Liver (tissue), 9 donors: ENCODE results near the gene PITX2. TPM values are rescaled to one million over a fixed set of nuclear protein-coding genes. Genes with fewer than 3 reads are reported as not detected.
A peak's percentile ranks its signal among the peaks of the same experiment; 100 is the strongest.

Source experiments
- DNase-seq: peaks from one replicate; pipeline ENCODE4 v3.0.0-alpha.2; 2017; ENCODE audit warnings: low spot score
- H3K27ac ChIP-seq, 2 donors: one replicate each; pipeline ENCODE4 v1.7.0; 2013; ENCODE audit warnings: inconsistent platforms in 2 of 2, low read length in 2 of 2, control low read depth in 1 of 2, low read depth in 1 of 2, mild to moderate bottlenecking in 1 of 2
- H3K27me3 ChIP-seq, 4 donors: one replicate each; pipeline versions ENCODE4 v1.6.1 to v1.7.0; 2013; ENCODE audit warnings: low read length in 3 of 4, inconsistent platforms in 1 of 4, mild to moderate bottlenecking in 1 of 4, moderate library complexity in 1 of 4; ENCODE audit not compliant: control insufficient read depth in 4 of 4, insufficient read depth in 4 of 4
- H3K36me3 ChIP-seq, 4 donors: one replicate each; pipeline versions ENCODE4 v1.6.1 to v1.7.0; 2013; ENCODE audit warnings: low read length in 3 of 4, mild to moderate bottlenecking in 3 of 4, low read depth in 1 of 4, moderate library complexity in 1 of 4; ENCODE audit not compliant: control insufficient read depth in 4 of 4, insufficient read depth in 3 of 4
- H3K4me1 ChIP-seq, 4 donors: one replicate each; pipeline versions ENCODE4 v1.6.1 to v1.7.0; 2013; ENCODE audit warnings: low read length in 3 of 4, mild to moderate bottlenecking in 3 of 4, moderate library complexity in 1 of 4; ENCODE audit not compliant: control insufficient read depth in 4 of 4, insufficient read depth in 4 of 4
- H3K4me3 ChIP-seq, 3 donors: one replicate each; pipeline versions ENCODE4 v1.6.1 to v1.7.0; 2013; ENCODE audit warnings: low read length in 3 of 3, control low read depth in 1 of 3, low read depth in 1 of 3, mild to moderate bottlenecking in 1 of 3
- H3K9ac ChIP-seq, 2 donors: one replicate each; pipeline ENCODE4 v1.7.0; 2013; ENCODE audit warnings: low read length in 2 of 2, mild to moderate bottlenecking in 2 of 2, moderate library complexity in 2 of 2, control low read depth in 1 of 2, low read depth in 1 of 2
- H3K9me3 ChIP-seq, 4 donors: one replicate each; pipeline versions ENCODE4 v1.6.1 to v1.7.0; 2013; ENCODE audit warnings: low read length in 3 of 4; ENCODE audit not compliant: control insufficient read depth in 4 of 4
- ATF3 ChIP-seq: IDR thresholded peaks from 2 replicates; pipeline ENCODE4 v1.6.1; 2016; ENCODE audit warnings: antibody characterized with exemption
- CTCF ChIP-seq: fragments of 150-350 bp; IDR thresholded peaks from 2 replicates; pipeline ENCODE4 v1.5.1; 2017; ENCODE audit warnings: improper control_type of control experiment, low read depth, low read length; ENCODE audit not compliant: missing input control
- EGR1 ChIP-seq, 2 donors: IDR thresholded peaks; 2 replicates each; pipeline ENCODE4 v1.6.1; 2016 to 2018; ENCODE audit warnings: antibody characterized with exemption in 2 of 2, low read depth in 2 of 2
- FOXA1 ChIP-seq: IDR thresholded peaks from 2 replicates; pipeline ENCODE4 v1.6.1; 2016; ENCODE audit warnings: antibody characterized with exemption
- FOXA2 ChIP-seq: IDR thresholded peaks from 2 replicates; pipeline ENCODE4 v1.6.1; 2016; ENCODE audit warnings: antibody characterized with exemption
- GABPA ChIP-seq, 2 donors: IDR thresholded peaks in 1 of 2; conservative IDR thresholded peaks in 1 of 2; 2 replicates each; pipeline ENCODE4 v1.6.1; 2016; ENCODE audit warnings: antibody characterized with exemption in 2 of 2, mild to moderate bottlenecking in 1 of 2, moderate library complexity in 1 of 2
- HNF4A ChIP-seq, 2 donors: conservative IDR thresholded peaks; 2 replicates each; pipeline ENCODE4 v1.6.1; 2016; ENCODE audit warnings: antibody characterized with exemption in 2 of 2, mild to moderate bottlenecking in 2 of 2
- HNF4G ChIP-seq: IDR thresholded peaks from 2 replicates; pipeline ENCODE4 v1.6.1; 2016; ENCODE audit warnings: antibody characterized with exemption
- JUND ChIP-seq, 2 donors: IDR thresholded peaks; 2 replicates each; pipeline ENCODE4 v1.6.1; 2016; ENCODE audit warnings: antibody characterized with exemption in 2 of 2
- MAX ChIP-seq: IDR thresholded peaks from 2 replicates; pipeline ENCODE4 v1.6.1; 2016; ENCODE audit warnings: antibody characterized with exemption
- NR2F2 ChIP-seq: IDR thresholded peaks from 2 replicates; pipeline ENCODE4 v1.6.1; 2016; ENCODE audit warnings: antibody characterized with exemption
- RAD21 ChIP-seq, 2 donors: IDR thresholded peaks; 2 replicates each; pipeline ENCODE4 v1.6.1; 2016; ENCODE audit warnings: antibody characterized with exemption in 2 of 2, mild to moderate bottlenecking in 2 of 2
- REST ChIP-seq: IDR thresholded peaks from 2 replicates; pipeline ENCODE4 v1.6.1; 2016; ENCODE audit warnings: antibody characterized with exemption, mild to moderate bottlenecking
- RXRA ChIP-seq, 2 donors: IDR thresholded peaks; 2 replicates each; pipeline ENCODE4 v1.6.1; 2017 to 2018; ENCODE audit warnings: antibody characterized with exemption in 2 of 2, mild to moderate bottlenecking in 1 of 2
- SP1 ChIP-seq: IDR thresholded peaks from 2 replicates; pipeline ENCODE4 v1.6.1; 2018; ENCODE audit warnings: antibody characterized with exemption, mild to moderate bottlenecking
- TAF1 ChIP-seq: conservative IDR thresholded peaks from 2 replicates; pipeline ENCODE4 v1.6.1; 2016; ENCODE audit warnings: antibody characterized with exemption, mild to moderate bottlenecking
- YY1 ChIP-seq: IDR thresholded peaks from 2 replicates; pipeline ENCODE4 v1.6.1; 2016; ENCODE audit warnings: antibody characterized with exemption, mild to moderate bottlenecking
- WGBS: extraction: QIAGEN DNeasy Blood & Tissue Kit; methylation state at CpG from one replicate; pipeline ENCODE4 v1.1.7; 2013; 5-methylcytosine and 5-hydroxymethylcytosine counted together
- polyA plus RNA-seq, 2 donors: library from polyadenylated mRNA; stranded (reverse) in 1 of 2; unstranded in 1 of 2; fragments of 200-250 nt in 1 of 2; fragments of >200 nt in 1 of 2; fragmentation: Nextera tagmentation in 1 of 2; extraction: Ambion mirVana in 1 of 2; gene quantifications; one replicate each; pipeline versions ENCODE4 v1.2.1 to v1.2.3, GENCODE V29; 2013 to 2015
- total RNA-seq, 2 donors: library from RNA; depleted of rRNA; stranded (reverse); fragments of >200 nt; gene quantifications; one replicate each; pipeline ENCODE4 v1.2.3, GENCODE V29; 2014
- TF ChIP-seq, protein P1 (sequence below): IDR thresholded peaks from 2 replicates; pipeline ENCODE4 v1.6.1; 2016; ENCODE audit warnings: antibody characterized with exemption
- donor health status: healthy.
- donor health status: healthy.
- donor health status: healthy.
- donor health status: healthy.
- donor health status: healthy.

PITX2 gene
- total and polyA plus RNA-seq, 4 donors: 0.06 TPM; not detected in 3

DNA sequence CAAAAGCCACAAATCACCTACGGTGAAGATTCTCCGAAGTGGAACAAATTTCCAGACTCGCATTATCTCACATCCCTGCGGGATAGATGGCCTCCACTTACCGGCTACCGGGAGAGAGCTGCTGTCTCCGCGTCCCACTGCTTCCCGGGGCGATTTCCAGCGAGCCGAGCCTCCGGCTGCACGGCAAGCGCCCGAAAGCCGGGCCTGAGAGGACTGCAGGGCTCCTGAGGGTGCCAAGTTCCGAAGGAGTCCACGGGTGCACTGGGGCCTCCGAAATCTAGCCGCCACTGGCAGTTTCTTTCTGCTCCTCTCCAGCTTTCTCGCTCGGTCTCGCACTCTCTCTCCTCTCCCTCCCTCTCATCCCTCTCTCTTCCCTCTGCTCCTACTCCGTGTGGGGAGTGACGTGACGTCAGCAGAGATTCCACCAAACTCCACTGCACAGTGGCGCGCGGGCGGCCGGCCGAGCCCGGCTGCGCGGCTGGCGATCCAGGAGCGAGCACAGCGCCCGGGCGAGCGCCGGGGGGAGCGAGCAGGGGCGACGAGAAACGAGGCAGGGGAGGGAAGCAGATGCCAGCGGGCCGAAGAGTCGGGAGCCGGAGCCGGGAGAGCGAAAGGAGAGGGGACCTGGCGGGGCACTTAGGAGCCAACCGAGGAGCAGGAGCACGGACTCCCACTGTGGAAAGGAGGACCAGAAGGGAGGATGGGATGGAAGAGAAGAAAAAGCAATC lies 14.0 kb upstream of the PITX2 start:
- H3K9me3 ChIP-seq: peaks cover 0 to 11% (median 2%) of the 10 kb centered on the region in 4 donors
- peak overlapping the region in 1 of 3 donors; percentile 12 for H3K4me3 ChIP-seq
- no peaks in the 10 kb centered on the region for H3K36me3 ChIP-seq
- 4% methylated on average over 56 of the region's 56 CpGs for WGBS
- no peak overlapping the region for H3K27ac ChIP-seq
- H3K4me1 ChIP-seq: peaks cover 9 to 20% (median 18%) of the 10 kb centered on the region in 4 donors
- TF ChIP-seq EGR1 (IDR thresholded peaks at IDR 0.05; ENCODE audit: low read depth in 2 of 2) (no peak), FOXA2 (no peak), REST (no peak), JUND (IDR thresholded peaks at IDR 0.05) (no peak)
- peaks cover 6 to 58% (median 38%) of the 10 kb centered on the region in 4 donors for H3K27me3 ChIP-seq
- no peak overlapping the region for H3K9ac ChIP-seq
- DNase-seq: no peak

GRCh38 chr4:110636171-110636679 lies 13.3 kb upstream of the PITX2 start:
- Histone ChIP-seq H3K4me3 (no peak overlapping the region), H3K27ac (no peak overlapping the region), H3K36me3 (no peaks in the 10 kb centered on the region), H3K4me1 (peaks cover 13 to 25% (median 22%) of the 10 kb centered on the region in 4 donors), H3K27me3 (peaks cover 3 to 58% (median 39%) of the 10 kb centered on the region in 4 donors), H3K9me3 (peaks cover 0 to 11% (median 2%) of the 10 kb centered on the region in 4 donors), H3K9ac (no peak overlapping the region)
- TF ChIP-seq EGR1 (IDR thresholded peaks at IDR 0.05; ENCODE audit: low read depth in 2 of 2) (no peak), REST (no peak), HNF4A (conservative IDR thresholded peaks at IDR 0.05) (no peak), JUND (IDR thresholded peaks at IDR 0.05) (no peak), MAX (no peak), TAF1 (no peak), ATF3 (no peak), RAD21 (IDR thresholded peaks at IDR 0.05) (no peak), SP1 (no peak), RXRA (IDR thresholded peaks at IDR 0.05) (no peak), HNF4G (no peak), FOXA1 (no peak), YY1 (no peak), GABPA (IDR thresholded peaks at IDR 0.05 in 1 of 2, conservative IDR thresholded peaks at IDR 0.05 in 1 of 2) (no peak), NR2F2 (no peak), CTCF (no peak), FOXA2 (no peak)
- TF ChIP-seq, protein P1, sequence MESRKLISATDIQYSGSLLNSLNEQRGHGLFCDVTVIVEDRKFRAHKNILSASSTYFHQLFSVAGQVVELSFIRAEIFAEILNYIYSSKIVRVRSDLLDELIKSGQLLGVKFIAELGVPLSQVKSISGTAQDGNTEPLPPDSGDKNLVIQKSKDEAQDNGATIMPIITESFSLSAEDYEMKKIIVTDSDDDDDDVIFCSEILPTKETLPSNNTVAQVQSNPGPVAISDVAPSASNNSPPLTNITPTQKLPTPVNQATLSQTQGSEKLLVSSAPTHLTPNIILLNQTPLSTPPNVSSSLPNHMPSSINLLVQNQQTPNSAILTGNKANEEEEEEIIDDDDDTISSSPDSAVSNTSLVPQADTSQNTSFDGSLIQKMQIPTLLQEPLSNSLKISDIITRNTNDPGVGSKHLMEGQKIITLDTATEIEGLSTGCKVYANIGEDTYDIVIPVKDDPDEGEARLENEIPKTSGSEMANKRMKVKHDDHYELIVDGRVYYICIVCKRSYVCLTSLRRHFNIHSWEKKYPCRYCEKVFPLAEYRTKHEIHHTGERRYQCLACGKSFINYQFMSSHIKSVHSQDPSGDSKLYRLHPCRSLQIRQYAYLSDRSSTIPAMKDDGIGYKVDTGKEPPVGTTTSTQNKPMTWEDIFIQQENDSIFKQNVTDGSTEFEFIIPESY: no peak
- 8% methylated on average over 12 of the region's 12 CpGs for WGBS
- DNase-seq: no peak
